A549 treated with AZD2906 at 1 μM for 4 hours (cell line): ENCODE results near the gene LGALS7. TPM values are rescaled to one million over a fixed set of nuclear protein-coding genes. Genes with fewer than 3 reads are reported as not detected.

Experiments
- total RNA-seq: library from RNA; stranded (reverse); fragments of 200-300 nt; extraction: Qiagen RNA extraction; gene quantifications from 5 replicates; pipeline ENCODE4 v1.2.3, GENCODE V29; 2022

The LGALS7 gene
- 0.23 to 0.98 TPM (median 0.43 TPM) in 4 of 5 replicates, not detected in the other for total RNA-seq

DNA sequence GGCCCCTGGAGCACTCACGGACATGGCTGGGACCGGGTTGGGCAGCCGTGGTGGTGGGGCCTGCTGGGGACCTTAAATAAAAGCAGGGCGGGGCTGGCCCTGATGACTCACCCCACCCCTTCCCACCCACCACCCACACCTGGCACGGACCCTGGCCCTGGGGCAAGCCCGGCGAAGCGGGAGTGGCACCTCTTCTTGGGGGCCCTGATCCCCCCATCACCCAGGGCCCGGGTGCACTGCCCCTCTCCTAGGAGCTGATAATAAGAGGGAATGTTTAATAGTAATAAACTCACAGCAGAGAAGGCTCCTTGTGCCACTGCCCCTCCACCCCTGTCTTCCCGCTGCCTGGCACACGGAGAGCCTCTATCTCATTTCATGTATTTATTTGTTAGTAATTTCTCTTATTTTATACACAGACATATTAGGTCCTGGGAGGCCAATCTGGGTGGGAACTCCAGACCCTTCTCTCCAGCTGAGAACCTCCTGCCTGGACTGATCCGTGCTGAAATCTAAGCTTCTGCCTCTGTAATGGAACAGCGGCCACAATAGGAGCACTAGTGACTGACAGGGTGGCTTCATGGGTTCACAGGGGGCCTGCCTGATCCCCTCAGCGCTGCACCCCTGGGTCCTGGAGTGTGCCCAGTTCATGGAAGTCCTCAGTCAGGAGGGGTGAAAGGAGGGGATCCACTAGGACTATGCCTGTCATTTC is at the start of gene LGALS7:
Gene LGALS7, minus strand, starts transcription at position 49 of the 709 bp plus-strand sequence. Its CDS starts 25 bp downstream, at position 24.

DNA sequence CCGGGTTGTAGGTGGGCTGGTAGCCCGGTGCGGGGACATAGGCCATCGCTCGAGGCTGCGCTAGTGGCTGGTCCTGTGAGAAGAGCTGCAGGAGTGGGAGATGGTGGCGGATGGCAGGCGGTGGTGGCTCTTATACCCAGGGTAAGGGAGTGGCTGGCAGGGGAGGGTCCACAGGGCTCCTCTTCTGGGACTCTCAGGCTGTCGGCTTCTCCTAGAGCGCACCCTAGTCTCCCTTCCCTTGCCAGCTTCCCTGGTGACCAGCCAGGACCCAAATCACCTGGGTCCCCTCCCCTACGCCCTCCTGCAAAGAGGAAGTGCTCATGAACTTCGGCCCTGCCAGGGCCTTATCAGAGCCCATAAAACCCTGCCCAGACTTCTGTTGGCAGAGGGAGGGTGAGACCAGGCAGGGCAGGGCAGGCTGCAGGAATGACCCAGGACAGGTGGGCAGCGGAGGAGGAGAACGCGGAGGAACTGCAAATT is 39.6 kb upstream of the LGALS7 start, which contains the start of gene LGALS4:
Gene LGALS4, minus strand, starts transcription at position 105 of the 480 bp plus-strand sequence. Its CDS starts 59 bp downstream, at position 46.

DNA sequence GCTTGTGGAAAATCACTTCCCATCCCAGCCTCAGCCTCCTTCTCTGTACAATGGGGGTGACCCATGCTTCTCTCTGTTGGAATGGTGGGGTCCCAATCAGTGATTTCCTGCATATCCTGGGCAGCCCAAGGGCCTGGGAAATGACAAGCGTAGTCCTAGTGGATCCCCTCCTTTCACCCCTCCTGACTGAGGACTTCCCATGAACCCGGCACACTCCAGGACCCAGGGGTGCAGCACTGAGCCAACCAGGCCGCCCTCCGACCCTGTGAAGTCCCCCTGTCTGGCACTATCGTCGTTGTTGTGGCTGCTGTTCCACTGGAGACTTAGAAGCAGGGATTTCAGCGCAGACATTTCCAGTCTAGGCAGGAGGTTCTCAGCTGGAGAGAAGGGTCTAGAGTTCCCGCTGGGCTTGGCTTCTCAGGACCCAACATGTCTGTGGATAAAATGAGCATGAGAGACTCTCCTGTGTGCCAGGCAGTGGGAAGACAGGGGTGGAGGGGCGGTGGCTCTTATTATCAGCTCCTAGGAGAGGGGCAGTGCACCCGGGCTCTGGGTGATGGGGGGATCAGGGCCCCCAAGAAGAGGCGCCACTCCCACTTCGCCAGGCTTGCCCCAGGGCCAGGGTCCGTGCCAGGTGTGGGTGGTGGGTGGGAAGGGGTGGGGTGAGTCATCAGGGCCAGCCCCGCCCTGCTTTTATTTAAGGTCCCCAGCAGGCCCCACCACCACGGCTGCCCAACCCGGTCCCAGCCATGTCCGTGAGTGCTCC is 15.3 kb upstream of the LGALS7 start, which contains the start of gene LGALS7B:
Gene LGALS7B, plus strand, starts transcription at position 723 of the 766 bp plus-strand sequence. Its CDS starts 27 bp downstream, at position 750.

DNA sequence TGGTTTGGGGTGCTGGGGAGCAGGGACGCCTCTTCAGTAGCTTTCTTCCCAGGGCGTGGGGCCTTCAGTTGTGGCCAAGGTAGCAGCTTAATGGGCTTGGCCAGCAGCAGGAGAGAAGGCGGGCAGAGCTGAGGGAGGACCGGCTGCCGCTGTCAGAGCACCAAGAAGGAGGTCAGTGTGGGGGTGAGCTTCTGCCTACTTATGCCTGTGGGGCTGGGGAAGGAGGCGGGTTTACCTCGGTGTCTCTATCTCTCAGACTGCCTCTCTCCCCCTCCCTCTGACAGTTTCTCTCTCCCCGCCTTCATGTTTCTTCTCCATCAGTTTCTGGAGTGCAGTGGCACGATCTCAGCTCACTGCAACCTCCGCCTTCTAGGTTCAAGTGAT is 29.0 kb downstream of the LGALS7 start, which contains the start of gene CAPN12:
Gene CAPN12, minus strand, starts transcription at position 177 of the 384 bp plus-strand sequence. CDS start 309 bp downstream, outside the sequence.

Other genes starting within 250 kb of the LGALS7 start
- 0.40 to 0.85 TPM (median 0.72 TPM) in 5 replicates for gene MAP4K1, start 155.6 kb downstream of the LGALS7 start, total RNA-seq
- 721 to 975 TPM (median 736 TPM) in 5 replicates for gene EIF3K, start 154.3 kb downstream of the LGALS7 start, total RNA-seq
- gene ACTN4, start 125.9 kb downstream of the LGALS7 start, total RNA-seq: 783 to 1,108 TPM (median 1,019 TPM) in 5 replicates
- gene CAPN12, start 29.0 kb downstream of the LGALS7 start, total RNA-seq: 4.5 to 7.3 TPM (median 6.3 TPM) in 5 replicates
- gene LGALS7B, start 15.7 kb upstream of the LGALS7 start, total RNA-seq: 0.39 to 0.75 TPM (median 0.51 TPM) in 4 of 5 replicates, not detected in the other
- 0.22 to 0.75 TPM (median 0.34 TPM) in 5 replicates for gene LGALS4, start 39.4 kb upstream of the LGALS7 start, total RNA-seq
- 282 to 399 TPM (median 290 TPM) in 5 replicates for gene ECH1, start 58.3 kb upstream of the LGALS7 start, total RNA-seq
- 314 to 354 TPM (median 328 TPM) in 5 replicates for gene HNRNPL, start 76.5 kb upstream of the LGALS7 start, total RNA-seq
- 2.0 to 3.0 TPM (median 2.4 TPM) in 5 replicates for gene RINL, start 104.8 kb upstream of the LGALS7 start, total RNA-seq
- gene SIRT2, start 126.1 kb upstream of the LGALS7 start, total RNA-seq: 33.4 to 38.5 TPM (median 38.1 TPM) in 5 replicates
- 63.7 to 125 TPM (median 100 TPM) in 5 replicates for gene NFKBIB, start 126.5 kb upstream of the LGALS7 start, total RNA-seq
- 0.18 to 1.1 TPM (median 0.62 TPM) in 5 replicates for gene CCER2, start 138.7 kb upstream of the LGALS7 start, total RNA-seq
- 53.0 to 57.1 TPM (median 54.5 TPM) in 5 replicates for gene SARS2, start 157.2 kb upstream of the LGALS7 start, total RNA-seq
- 199 to 310 TPM (median 275 TPM) in 5 replicates for gene MRPS12, start 157.4 kb upstream of the LGALS7 start, total RNA-seq
- gene FBXO17, start 202.2 kb upstream of the LGALS7 start, total RNA-seq: 62.2 to 79.7 TPM (median 78.0 TPM) in 5 replicates